ENCODE results near the gene CYB5R4.

GRCh38 chr6:83984411-83984810 lies 124.9 kb downstream of the CYB5R4 start:
- TF ChIP-seq CTCF (IDR thresholded peaks at IDR 0.05; ENCODE audit: poor library complexity) (no peak), EZH2phosphoT487 (IDR thresholded peaks at IDR 0.05; ENCODE audit: low read depth, severe bottlenecking, unreplicated experiment) (no peak)

All from hepatocyte (in vitro differentiated cells).